Measurements from ENCODE around the gene EIF4A3.
A peak's percentile ranks its signal among the peaks of the same experiment; 100 is the strongest.
"Not testable (repeated sequence)": the region's sequence is repeated elsewhere in the genome, so short reads cannot be mapped to it uniquely, and the experiment has no call there.

The EIF4A3 gene

DNA sequence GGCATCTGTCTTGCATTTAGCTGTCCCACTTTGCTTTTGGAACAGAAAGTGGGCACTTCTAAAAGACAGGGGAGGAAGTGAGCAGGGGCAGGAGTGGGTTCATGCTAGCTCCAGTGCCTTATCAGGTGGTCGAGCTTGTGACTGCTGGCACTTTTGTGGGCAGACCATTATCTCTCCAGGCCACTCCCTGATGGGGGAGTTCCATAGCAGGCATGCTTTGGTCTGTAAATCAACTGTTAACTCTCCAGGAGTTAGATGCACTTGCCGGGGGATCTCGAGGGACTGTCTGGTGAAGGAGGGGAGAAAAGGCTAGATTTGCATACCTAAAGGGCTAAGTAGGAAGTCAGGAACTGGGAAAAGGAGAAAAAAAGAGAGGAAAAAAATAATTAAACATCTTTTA is 13.6 kb upstream of the EIF4A3 start:
- no peak for TF ChIP-seq ZNF274 (IDR thresholded peaks at IDR 0.05; ENCODE audit: low read depth, low read length)
- no peak overlapping the region for H3K4me3 ChIP-seq (ENCODE audit: low read length)

- H3K4me3 ChIP-seq (ENCODE audit: low read length) = no peak overlapping the region
- no peak for TF ChIP-seq ZNF274 (IDR thresholded peaks at IDR 0.05; ENCODE audit: low read depth, low read length)
Measured at GRCh38 chr17:80158846-80159245, 11.9 kb upstream of the EIF4A3 start.

- H3K4me3 ChIP-seq (ENCODE audit: low read length) = not testable (repeated sequence)
Measured at GRCh38 chr17:80155600-80155999, 8.7 kb upstream of the EIF4A3 start.

GRCh38 chr17:80154166-80154565 is 7.2 kb upstream of the EIF4A3 start:
- no peak for TF ChIP-seq ZNF274 (IDR thresholded peaks at IDR 0.05; ENCODE audit: low read depth, low read length)

DNA sequence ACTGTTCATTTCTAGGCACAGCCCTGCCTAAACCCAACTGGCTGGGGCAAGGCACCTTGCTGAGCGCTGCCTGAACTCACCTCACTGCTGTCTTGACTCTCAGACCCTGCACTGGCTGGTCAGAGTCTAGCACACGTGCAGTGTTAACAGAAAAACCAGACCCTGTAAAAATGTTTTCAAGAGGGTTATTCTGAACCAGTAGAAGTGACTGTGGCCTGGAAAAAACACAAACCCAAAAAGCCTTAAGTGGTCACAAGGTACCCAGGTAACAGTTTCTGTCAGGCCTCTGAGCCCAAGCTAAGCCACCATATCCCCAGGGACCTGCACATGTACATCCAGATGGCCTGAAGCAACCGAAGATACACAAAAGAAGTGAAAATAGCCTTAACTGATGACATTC is 6.1 kb upstream of the EIF4A3 start:
- no peak overlapping the region; the same call in 1 of the 2 replicates for H3K4me3 ChIP-seq (ENCODE audit: low read length)
- TF ChIP-seq ZNF274 (IDR thresholded peaks at IDR 0.05; ENCODE audit: low read depth, low read length) = no peak

More at GRCh38 chr17:80154166-80154565, 7.2 kb upstream of the EIF4A3 start:
- no peak overlapping the region for H3K4me3 ChIP-seq (ENCODE audit: low read length)

GRCh38 chr17:80152081-80152702 is 5.3 kb upstream of the EIF4A3 start:
- no peak for TF ChIP-seq ZNF274 (IDR thresholded peaks at IDR 0.05; ENCODE audit: low read depth, low read length)
- H3K4me3 ChIP-seq (ENCODE audit: low read length) = no peak overlapping the region; the same call in 1 of the 2 replicates

GRCh38 chr17:80151333-80151732 is 4.4 kb upstream of the EIF4A3 start:
- no peak for TF ChIP-seq ZNF274 (IDR thresholded peaks at IDR 0.05; ENCODE audit: low read depth, low read length)
- no peak overlapping the region for H3K4me3 ChIP-seq (ENCODE audit: low read length)

GRCh38 chr17:80146121-80147034 is 550 bp downstream of the EIF4A3 start:
- no peak for TF ChIP-seq ZNF274 (IDR thresholded peaks at IDR 0.05; ENCODE audit: low read depth, low read length)
- peak overlapping the region; percentile 98 for H3K4me3 ChIP-seq (ENCODE audit: low read length)

GRCh38 chr17:80145076-80146075 is 1.6 kb downstream of the EIF4A3 start:
- no peak for TF ChIP-seq ZNF274 (IDR thresholded peaks at IDR 0.05; ENCODE audit: low read depth, low read length)
- H3K4me3 ChIP-seq (ENCODE audit: low read length) = peak overlapping the region; percentile 98

- H3K4me3 ChIP-seq (ENCODE audit: low read length) = no peak overlapping the region
- no peak for TF ChIP-seq ZNF274 (IDR thresholded peaks at IDR 0.05; ENCODE audit: low read depth, low read length)
Measured at GRCh38 chr17:80142929-80143328, 4.0 kb downstream of the EIF4A3 start.

DNA sequence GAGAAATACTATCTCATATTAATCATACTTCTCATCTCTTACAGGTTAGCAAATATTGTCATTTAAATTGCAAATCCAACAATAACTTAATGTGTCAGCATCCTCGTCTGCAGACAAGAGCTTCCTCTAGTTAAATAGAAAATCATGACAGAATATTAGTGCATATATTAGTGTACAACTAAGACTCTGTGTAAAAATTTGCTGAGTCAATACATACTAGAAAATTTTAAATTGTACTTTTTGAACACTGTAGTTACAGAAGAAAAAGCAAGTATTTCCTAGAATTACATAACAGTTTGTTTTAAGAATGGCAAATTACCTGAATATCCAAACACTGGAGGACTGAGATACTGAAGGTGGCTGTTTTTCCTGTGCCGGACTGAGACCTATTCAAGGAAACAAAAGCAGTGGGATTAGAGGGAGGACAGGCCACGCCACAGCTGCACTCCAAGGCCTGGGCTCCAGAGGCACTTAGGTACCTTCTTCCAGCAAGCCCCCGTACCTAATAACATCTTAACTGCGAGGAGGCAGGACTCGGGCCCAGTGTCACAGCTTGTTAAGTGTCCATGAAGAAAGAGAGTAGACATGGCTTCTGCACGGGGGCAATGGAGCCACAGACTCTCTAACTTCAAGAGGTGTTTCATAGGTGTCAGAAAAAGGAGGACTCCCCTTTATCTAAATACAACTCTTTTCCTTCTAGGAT is 5.3 kb downstream of the EIF4A3 start:
- no peak for TF ChIP-seq ZNF274 (IDR thresholded peaks at IDR 0.05; ENCODE audit: low read depth, low read length)

GRCh38 chr17:80138856-80139426 is 8.0 kb downstream of the EIF4A3 start:
- no peak overlapping the region for H3K4me3 ChIP-seq (ENCODE audit: low read length)
- no peak for TF ChIP-seq ZNF274 (IDR thresholded peaks at IDR 0.05; ENCODE audit: low read depth, low read length)

More for the DNA sequence above, 5.3 kb downstream of the EIF4A3 start:
- no peak overlapping the region for H3K4me3 ChIP-seq (ENCODE audit: low read length)

GRCh38 chr17:80137131-80137530 is 9.8 kb downstream of the EIF4A3 start:
- TF ChIP-seq ZNF274 (IDR thresholded peaks at IDR 0.05; ENCODE audit: low read depth, low read length) = no peak
- no peak overlapping the region for H3K4me3 ChIP-seq (ENCODE audit: low read length)
